GM23338 (cell line): ENCODE measurements around the gene SOHLH1.

Experiments used
- CREB1 ChIP-seq: fragments of 250-450 bp; sonication (Bioruptor Pico); IDR thresholded peaks from 2 replicates; pipeline ENCODE4 v1.5.0; 2020; ENCODE audit warnings: low read depth, mild to moderate bottlenecking, moderate library complexity
- EZH2 ChIP-seq: fragments of 200-600 bp; sonication (generic); IDR thresholded peaks from one replicate; pipeline ENCODE4 v1.8.0; 2017; ENCODE audit warnings: antibody characterized with exemption, mild to moderate bottlenecking, low read depth; ENCODE audit not compliant: unreplicated experiment
- EZH2phosphoT487 ChIP-seq: fragments of 200-600 bp; sonication (generic); IDR thresholded peaks from one replicate; pipeline ENCODE4 v1.8.1; 2018; ENCODE audit warnings: antibody characterized with exemption; ENCODE audit not compliant: unreplicated experiment
- JUNB ChIP-seq: IDR thresholded peaks from one replicate; pipeline ENCODE4 v1.6.1; 2016; ENCODE audit warnings: antibody characterized with exemption; ENCODE audit not compliant: unreplicated experiment
- POLR2AphosphoS5 ChIP-seq: IDR thresholded peaks from 2 replicates; pipeline ENCODE4 v1.6.1; 2016; ENCODE audit warnings: antibody characterized with exemption, low read depth
- STAT1 ChIP-seq: IDR thresholded peaks from one replicate; pipeline ENCODE4 v1.6.1; 2016; ENCODE audit warnings: antibody characterized with exemption; ENCODE audit not compliant: unreplicated experiment
- ZNF114 ChIP-seq: fragments of 250-450 bp; sonication (Bioruptor Pico); IDR thresholded peaks from 2 replicates; pipeline ENCODE4 v1.5.0; 2020; ENCODE audit warnings: mild to moderate bottlenecking, moderate library complexity
- ZNF331 ChIP-seq: fragments of 250-450 bp; sonication (Bioruptor Pico); IDR thresholded peaks from 2 replicates; pipeline ENCODE4 v1.5.0; 2020; ENCODE audit warnings: low read depth, mild to moderate bottlenecking, moderate library complexity
- TF ChIP-seq, protein P1 (sequence below), 2 experiments: fragments of 200-600 bp in 1 of 2; sonication (generic) in 1 of 2; conservative IDR thresholded peaks; 2 replicates each; pipeline versions ENCODE4 v1.5.1 to v1.6.1; 2016 to 2017; ENCODE audit warnings: antibody characterized with exemption in 2 of 2, low read depth in 2 of 2, mild to moderate bottlenecking in 2 of 2, moderate library complexity in 1 of 2
- TF ChIP-seq, protein P2 (sequence below): IDR thresholded peaks from one replicate; pipeline ENCODE4 v1.6.1; 2018; ENCODE audit warnings: antibody characterized with exemption; ENCODE audit not compliant: unreplicated experiment
- TF ChIP-seq, protein P3 (sequence below): IDR thresholded peaks from 2 replicates; pipeline ENCODE4 v1.6.1; 2016; ENCODE audit warnings: antibody characterized with exemption

DNA sequence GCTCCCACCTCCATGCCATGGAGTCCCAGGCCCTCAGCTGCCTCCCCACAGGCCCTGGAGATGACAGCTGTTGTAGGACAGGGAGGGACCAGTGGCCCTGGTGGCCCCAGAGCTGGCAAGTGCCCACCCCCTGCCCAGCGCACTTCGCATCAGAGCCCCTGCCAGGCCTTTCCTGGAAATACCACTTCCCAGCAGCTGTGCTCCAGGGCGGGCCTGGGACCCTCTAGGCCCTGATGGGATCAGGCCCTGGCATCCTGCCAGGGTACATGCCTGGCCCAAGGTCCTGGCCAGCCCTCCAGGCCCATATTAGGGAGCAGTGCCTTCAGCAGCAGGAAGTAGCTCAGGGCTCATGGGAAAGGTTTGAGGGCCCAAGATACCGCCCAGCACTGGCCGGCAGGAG is 5.2 kb upstream of the SOHLH1 start:
- TF ChIP-seq, protein P1, sequence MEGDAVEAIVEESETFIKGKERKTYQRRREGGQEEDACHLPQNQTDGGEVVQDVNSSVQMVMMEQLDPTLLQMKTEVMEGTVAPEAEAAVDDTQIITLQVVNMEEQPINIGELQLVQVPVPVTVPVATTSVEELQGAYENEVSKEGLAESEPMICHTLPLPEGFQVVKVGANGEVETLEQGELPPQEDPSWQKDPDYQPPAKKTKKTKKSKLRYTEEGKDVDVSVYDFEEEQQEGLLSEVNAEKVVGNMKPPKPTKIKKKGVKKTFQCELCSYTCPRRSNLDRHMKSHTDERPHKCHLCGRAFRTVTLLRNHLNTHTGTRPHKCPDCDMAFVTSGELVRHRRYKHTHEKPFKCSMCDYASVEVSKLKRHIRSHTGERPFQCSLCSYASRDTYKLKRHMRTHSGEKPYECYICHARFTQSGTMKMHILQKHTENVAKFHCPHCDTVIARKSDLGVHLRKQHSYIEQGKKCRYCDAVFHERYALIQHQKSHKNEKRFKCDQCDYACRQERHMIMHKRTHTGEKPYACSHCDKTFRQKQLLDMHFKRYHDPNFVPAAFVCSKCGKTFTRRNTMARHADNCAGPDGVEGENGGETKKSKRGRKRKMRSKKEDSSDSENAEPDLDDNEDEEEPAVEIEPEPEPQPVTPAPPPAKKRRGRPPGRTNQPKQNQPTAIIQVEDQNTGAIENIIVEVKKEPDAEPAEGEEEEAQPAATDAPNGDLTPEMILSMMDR (conservative IDR thresholded peaks at IDR 0.05; ENCODE audit: low read depth in 2 of 2): no peak
- TF ChIP-seq EZH2 (no peak), ZNF331 (CRISPR knock-in tag) (no peak), EZH2phosphoT487 (no peak), POLR2AphosphoS5 (no peak), CREB1 (CRISPR knock-in tag) (no peak), JUNB (no peak), ZNF114 (CRISPR knock-in tag) (no peak), STAT1 (no peak)
- TF ChIP-seq, protein P2, sequence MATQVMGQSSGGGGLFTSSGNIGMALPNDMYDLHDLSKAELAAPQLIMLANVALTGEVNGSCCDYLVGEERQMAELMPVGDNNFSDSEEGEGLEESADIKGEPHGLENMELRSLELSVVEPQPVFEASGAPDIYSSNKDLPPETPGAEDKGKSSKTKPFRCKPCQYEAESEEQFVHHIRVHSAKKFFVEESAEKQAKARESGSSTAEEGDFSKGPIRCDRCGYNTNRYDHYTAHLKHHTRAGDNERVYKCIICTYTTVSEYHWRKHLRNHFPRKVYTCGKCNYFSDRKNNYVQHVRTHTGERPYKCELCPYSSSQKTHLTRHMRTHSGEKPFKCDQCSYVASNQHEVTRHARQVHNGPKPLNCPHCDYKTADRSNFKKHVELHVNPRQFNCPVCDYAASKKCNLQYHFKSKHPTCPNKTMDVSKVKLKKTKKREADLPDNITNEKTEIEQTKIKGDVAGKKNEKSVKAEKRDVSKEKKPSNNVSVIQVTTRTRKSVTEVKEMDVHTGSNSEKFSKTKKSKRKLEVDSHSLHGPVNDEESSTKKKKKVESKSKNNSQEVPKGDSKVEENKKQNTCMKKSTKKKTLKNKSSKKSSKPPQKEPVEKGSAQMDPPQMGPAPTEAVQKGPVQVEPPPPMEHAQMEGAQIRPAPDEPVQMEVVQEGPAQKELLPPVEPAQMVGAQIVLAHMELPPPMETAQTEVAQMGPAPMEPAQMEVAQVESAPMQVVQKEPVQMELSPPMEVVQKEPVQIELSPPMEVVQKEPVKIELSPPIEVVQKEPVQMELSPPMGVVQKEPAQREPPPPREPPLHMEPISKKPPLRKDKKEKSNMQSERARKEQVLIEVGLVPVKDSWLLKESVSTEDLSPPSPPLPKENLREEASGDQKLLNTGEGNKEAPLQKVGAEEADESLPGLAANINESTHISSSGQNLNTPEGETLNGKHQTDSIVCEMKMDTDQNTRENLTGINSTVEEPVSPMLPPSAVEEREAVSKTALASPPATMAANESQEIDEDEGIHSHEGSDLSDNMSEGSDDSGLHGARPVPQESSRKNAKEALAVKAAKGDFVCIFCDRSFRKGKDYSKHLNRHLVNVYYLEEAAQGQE: no peak
- TF ChIP-seq, protein P3, sequence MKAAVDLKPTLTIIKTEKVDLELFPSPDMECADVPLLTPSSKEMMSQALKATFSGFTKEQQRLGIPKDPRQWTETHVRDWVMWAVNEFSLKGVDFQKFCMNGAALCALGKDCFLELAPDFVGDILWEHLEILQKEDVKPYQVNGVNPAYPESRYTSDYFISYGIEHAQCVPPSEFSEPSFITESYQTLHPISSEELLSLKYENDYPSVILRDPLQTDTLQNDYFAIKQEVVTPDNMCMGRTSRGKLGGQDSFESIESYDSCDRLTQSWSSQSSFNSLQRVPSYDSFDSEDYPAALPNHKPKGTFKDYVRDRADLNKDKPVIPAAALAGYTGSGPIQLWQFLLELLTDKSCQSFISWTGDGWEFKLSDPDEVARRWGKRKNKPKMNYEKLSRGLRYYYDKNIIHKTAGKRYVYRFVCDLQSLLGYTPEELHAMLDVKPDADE: no peak
